Measurements from ENCODE around the gene CTSG. TPM values are rescaled to one million over a fixed set of nuclear protein-coding genes. Genes with fewer than 3 reads are reported as not detected.
"Not testable (repeated sequence)": the region's sequence is repeated elsewhere in the genome, so short reads cannot be mapped to it uniquely, and the experiment has no call there.

The CTSG gene
- total and polyA plus RNA-seq, 7 donors = 0.67 to 8.6 (median 3.0) TPM; not detected in 2

DNA sequence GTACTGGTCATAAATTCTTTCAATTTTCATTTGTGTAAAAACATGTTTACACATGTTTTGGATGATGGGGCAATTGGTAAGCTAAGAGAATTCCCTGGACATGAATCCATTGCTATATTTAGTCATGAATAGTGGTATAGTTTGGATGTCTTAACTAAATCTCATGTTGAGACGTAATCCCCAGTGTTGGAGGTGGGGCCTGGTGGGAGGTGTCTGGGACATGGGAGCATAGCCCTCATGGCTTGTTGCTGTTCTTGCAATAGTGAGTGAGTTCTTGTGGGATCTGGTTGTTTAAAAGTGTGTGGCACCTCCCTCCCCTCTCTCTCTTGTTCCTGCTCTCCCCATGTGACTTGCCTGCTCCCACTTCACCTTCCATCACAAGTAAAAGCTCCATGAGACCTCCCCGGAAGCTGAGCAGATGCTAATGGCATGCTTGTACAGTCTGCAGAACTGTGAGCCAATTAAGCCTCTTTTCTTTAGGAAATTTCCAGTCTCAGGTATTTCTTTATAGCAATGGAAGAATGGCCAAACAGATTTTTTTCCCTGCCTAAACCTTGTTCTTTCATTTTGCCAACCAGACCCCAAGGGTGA, 33.6 kb downstream of the CTSG start:
- H3K36me3 ChIP-seq = no peaks in the 10 kb centered on the region
- H3K4me1 ChIP-seq = no peaks in the 10 kb centered on the region
- H3K4me3 ChIP-seq = no peak overlapping the region
- 89 to 93% methylated on average over 2 of the region's 2 CpGs for WGBS, 2 donors
- DNase-seq = no peak
- H3K27ac ChIP-seq = no peak overlapping the region
- H3K27me3 ChIP-seq = no peaks in the 10 kb centered on the region
- TF ChIP-seq EP300 (IDR thresholded peaks at IDR 0.05) (no peak), POLR2A (IDR thresholded peaks at IDR 0.05) (no peak), POLR2AphosphoS5 (IDR thresholded peaks at IDR 0.05) (no peak)
- intact Hi-C loops (cut with DNase I) = no loop called here
- H3K9me3 ChIP-seq = peaks cover 0 to 5% (median 1%) of the 10 kb centered on the region in 4 donors

DNA sequence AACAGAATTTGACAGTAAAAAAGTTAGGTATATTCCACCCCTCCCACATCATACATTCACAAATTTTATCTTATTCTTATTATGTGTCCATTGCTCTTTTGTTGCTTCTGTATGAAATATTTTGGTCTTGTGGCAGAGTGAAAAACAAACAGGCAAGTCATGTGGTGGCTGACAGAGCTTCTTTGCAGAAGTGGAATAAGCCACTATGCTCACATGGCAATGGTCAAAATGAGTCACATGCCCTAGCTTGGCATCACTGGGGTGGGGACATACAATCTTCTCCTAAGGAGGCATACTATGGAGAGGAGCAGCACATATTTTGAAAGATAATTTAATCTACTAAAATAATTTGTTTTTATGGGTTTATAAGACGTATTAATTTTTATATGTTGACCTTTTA, 40.3 kb downstream of the CTSG start:
- 75 to 77% methylated on average over 1 of the region's 1 CpG for WGBS, 2 donors
- no peaks in the 10 kb centered on the region for H3K4me1 ChIP-seq
- H3K27ac ChIP-seq = no peak overlapping the region
- H3K4me3 ChIP-seq = no peak overlapping the region
- H3K36me3 ChIP-seq = no peaks in the 10 kb centered on the region
- no peaks in the 10 kb centered on the region for H3K27me3 ChIP-seq
- DNase-seq = no peak
- intact Hi-C loops (cut with DNase I) = no loop called here
- TF ChIP-seq, protein P1, sequence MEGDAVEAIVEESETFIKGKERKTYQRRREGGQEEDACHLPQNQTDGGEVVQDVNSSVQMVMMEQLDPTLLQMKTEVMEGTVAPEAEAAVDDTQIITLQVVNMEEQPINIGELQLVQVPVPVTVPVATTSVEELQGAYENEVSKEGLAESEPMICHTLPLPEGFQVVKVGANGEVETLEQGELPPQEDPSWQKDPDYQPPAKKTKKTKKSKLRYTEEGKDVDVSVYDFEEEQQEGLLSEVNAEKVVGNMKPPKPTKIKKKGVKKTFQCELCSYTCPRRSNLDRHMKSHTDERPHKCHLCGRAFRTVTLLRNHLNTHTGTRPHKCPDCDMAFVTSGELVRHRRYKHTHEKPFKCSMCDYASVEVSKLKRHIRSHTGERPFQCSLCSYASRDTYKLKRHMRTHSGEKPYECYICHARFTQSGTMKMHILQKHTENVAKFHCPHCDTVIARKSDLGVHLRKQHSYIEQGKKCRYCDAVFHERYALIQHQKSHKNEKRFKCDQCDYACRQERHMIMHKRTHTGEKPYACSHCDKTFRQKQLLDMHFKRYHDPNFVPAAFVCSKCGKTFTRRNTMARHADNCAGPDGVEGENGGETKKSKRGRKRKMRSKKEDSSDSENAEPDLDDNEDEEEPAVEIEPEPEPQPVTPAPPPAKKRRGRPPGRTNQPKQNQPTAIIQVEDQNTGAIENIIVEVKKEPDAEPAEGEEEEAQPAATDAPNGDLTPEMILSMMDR (IDR thresholded peaks at IDR 0.05) = no peak
- TF ChIP-seq EP300 (IDR thresholded peaks at IDR 0.05) = no peak
- no peak for TF ChIP-seq POLR2AphosphoS5 (IDR thresholded peaks at IDR 0.05)
- TF ChIP-seq POLR2A (IDR thresholded peaks at IDR 0.05) = no peak
- no peaks in the 10 kb centered on the region for H3K9me3 ChIP-seq

DNA sequence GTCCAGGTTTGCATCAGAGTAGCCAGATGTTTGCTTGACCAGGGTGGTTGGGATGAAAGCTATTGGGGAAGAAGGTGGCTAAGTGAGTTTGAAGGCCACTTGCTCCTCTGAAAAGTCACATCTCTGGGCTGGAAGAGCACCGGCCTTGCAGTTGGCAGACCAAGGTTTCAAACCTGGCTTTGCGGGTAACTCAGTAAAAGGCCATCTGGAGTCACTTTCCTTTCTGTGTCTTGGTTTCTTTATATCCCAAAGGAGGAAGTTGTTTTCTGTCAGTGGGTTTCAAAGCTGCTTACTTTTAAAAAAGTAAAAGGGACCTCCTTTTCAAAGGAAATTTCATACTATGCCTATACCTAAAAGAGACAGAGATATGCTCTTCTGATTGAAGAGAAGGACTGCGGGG, 41.8 kb downstream of the CTSG start:
- intact Hi-C loops (cut with DNase I) = no loop called here
- no peak overlapping the region for H3K4me3 ChIP-seq
- no peaks in the 10 kb centered on the region for H3K36me3 ChIP-seq
- H3K27me3 ChIP-seq = no peaks in the 10 kb centered on the region
- no peak for DNase-seq
- TF ChIP-seq POLR2AphosphoS5 (IDR thresholded peaks at IDR 0.05) (no peak), POLR2A (IDR thresholded peaks at IDR 0.05) (no peak), EP300 (IDR thresholded peaks at IDR 0.05) (no peak)
- TF ChIP-seq, protein P1 (IDR thresholded peaks at IDR 0.05) = no peak
- no peaks in the 10 kb centered on the region for H3K4me1 ChIP-seq
- H3K9me3 ChIP-seq = no peaks in the 10 kb centered on the region
- 39 to 41% methylated on average over 3 of the region's 3 CpGs for WGBS, 2 donors
- no peak overlapping the region for H3K27ac ChIP-seq

DNA sequence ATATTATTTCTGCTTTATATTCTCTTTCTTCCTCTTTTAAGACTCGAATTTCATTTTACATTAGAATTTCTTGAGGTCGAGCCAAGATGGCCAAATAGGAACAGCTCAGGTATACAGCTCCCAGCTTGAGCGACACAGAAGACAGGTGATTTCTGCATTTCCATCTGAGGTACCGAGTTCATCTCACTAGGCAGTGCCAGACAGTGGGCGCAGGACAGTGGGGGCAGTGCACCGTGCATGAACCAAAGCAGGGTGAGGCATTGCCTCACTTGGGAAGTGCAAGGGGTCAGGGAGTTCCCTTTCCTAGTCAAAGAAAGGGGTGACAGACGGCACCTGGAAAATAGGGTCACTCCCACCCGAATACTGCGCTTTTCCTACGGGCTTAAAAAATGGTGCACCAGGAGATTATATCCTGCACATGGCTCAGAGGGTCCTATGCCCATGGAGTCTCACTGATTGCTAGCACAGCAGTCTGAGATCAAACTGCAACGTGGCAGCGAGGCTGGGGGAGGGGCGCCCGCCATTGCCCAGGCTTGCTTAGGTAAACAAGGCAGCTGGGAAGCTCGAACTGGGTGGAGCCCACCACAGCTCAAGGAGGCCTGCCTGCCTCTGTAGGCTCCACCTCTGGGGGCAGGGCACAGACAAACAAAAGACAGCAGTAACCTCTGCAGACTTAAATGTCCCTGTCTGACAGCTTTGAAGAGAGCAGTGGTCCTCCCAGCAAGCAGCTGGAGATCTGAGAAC, 50.0 kb downstream of the CTSG start:
- H3K27ac ChIP-seq; intact Hi-C loops (cut with DNase I); H3K27me3 ChIP-seq; H3K4me1 ChIP-seq; H3K36me3 ChIP-seq; H3K9me3 ChIP-seq; DNase-seq; H3K4me3 ChIP-seq: not testable (repeated sequence)
- WGBS, 2 donors = 63 to 79% methylated on average over 15 of the region's 15 CpGs

Other genes with a start within 250 kb of the CTSG start
- 10 to 100 TPM in 3 of 4 donors, 1 to 10 TPM in 1; 8.1 to 36.0 (median 17.7) TPM for gene ADCY4, start 241.2 kb downstream of the CTSG start, total RNA-seq
- gene ADCY4, start 241.2 kb downstream of the CTSG start, polyA plus RNA-seq = 10 to 100 TPM in 1 of 3 donors, 1 to 10 TPM in 2; 1.4 to 16.5 (median 2.4) TPM
- 10 to 100 TPM in 1 of 4 donors, 1 to 10 TPM in 3; 2.6 to 12.5 (median 3.7) TPM for gene RIPK3, start 236.3 kb downstream of the CTSG start, total RNA-seq
- 10 to 100 TPM; 28.8 to 66.4 (median 43.5) TPM for gene RIPK3, start 236.3 kb downstream of the CTSG start, polyA plus RNA-seq
- 100 to 1,000 TPM in 1 of 4 donors, 10 to 100 TPM in 3; 29.6 to 120 (median 67.3) TPM for gene NFATC4, start 208.1 kb downstream of the CTSG start, total RNA-seq
- 10 to 100 TPM; 10.4 to 45.1 (median 15.6) TPM for gene NFATC4, start 208.1 kb downstream of the CTSG start, polyA plus RNA-seq
- 10 to 100 TPM in 1 of 4 donors, 1 to 10 TPM in 3; 6.8 to 17.4 (median 7.0) TPM for gene NYNRIN, start 177.2 kb downstream of the CTSG start, total RNA-seq
- gene NYNRIN, start 177.2 kb downstream of the CTSG start, polyA plus RNA-seq = 1 to 10 TPM in 1 of 3 donors, under 1 TPM in 2; 0.60 to 6.5 (median 0.92) TPM
- 1 to 10 TPM; 1.4 to 8.9 (median 2.1) TPM for gene CBLN3, start 146.6 kb downstream of the CTSG start, total RNA-seq
- 1 to 10 TPM in 2 of 3 donors, under 1 TPM in 1; 0.46 to 3.6 (median 1.2) TPM for gene CBLN3, start 146.6 kb downstream of the CTSG start, polyA plus RNA-seq
- gene KHNYN, start 146.3 kb downstream of the CTSG start, total RNA-seq = 10 to 100 TPM; 44.6 to 60.8 (median 50.6) TPM
- 10 to 100 TPM; 16.2 to 64.6 (median 36.1) TPM for gene KHNYN, start 146.3 kb downstream of the CTSG start, polyA plus RNA-seq
- gene SDR39U1, start 133.5 kb downstream of the CTSG start, total RNA-seq = 10 to 100 TPM; 30.3 to 45.4 (median 33.9) TPM
- gene SDR39U1, start 133.5 kb downstream of the CTSG start, polyA plus RNA-seq = 10 to 100 TPM; 35.4 to 57.3 (median 39.1) TPM
- gene CMA1, start 68.0 kb downstream of the CTSG start, total RNA-seq = 1 to 10 TPM in 3 of 4 donors, not detected in 1; 1.2 to 3.3 (median 1.4) TPM
- gene CMA1, start 68.0 kb downstream of the CTSG start, polyA plus RNA-seq = 1 to 10 TPM in 1 of 3 donors, under 1 TPM in 1, not detected in 1; 0.52 to 1.2 TPM
- 1 to 10 TPM in 1 of 4 donors, not detected in 3; 2.5 TPM for gene GZMH, start 33.4 kb upstream of the CTSG start, total RNA-seq
- 1 to 10 TPM in 1 of 3 donors, not detected in 2; 1.7 TPM for gene GZMH, start 33.4 kb upstream of the CTSG start, polyA plus RNA-seq
- gene GZMB, start 57.9 kb upstream of the CTSG start, total RNA-seq = 1 to 10 TPM in 1 of 4 donors, not detected in 3; 1.5 TPM
- gene GZMB, start 57.9 kb upstream of the CTSG start, polyA plus RNA-seq = 1 to 10 TPM in 2 of 3 donors, not detected in 1; 3.2 to 8.0 TPM